Measurements from ENCODE around the gene SLC9A8.

- TF ChIP-seq CTCF (IDR thresholded peaks at IDR 0.05) (no peak), POLR2A (IDR thresholded peaks at IDR 0.05) (no peak)
Observed at GRCh38 chr20:49843139-49843538, 30.5 kb downstream of the SLC9A8 start.

Data from vagina (tissue), 2 donors.